GM23248 (cell line): ENCODE data around the gene MICAL1. TPM values are rescaled to one million over a fixed set of nuclear protein-coding genes. Genes with fewer than 3 reads are reported as not detected.

ENCODE experiments used
- DNase-seq: peaks from one replicate; pipeline ENCODE4 v3.0.0-alpha.2; 2015
- H2AFZ ChIP-seq: fragments of 200-600 bp; sonication (generic); 2 replicates; pipeline ENCODE4 v1.6.1; 2016; ENCODE audit warnings: antibody characterized with exemption
- H3F3A ChIP-seq: fragments of 200-600 bp; sonication (generic); 2 replicates; pipeline ENCODE4 v1.6.1; 2016; ENCODE audit warnings: mild to moderate bottlenecking, antibody characterized with exemption, mixed run types; ENCODE audit not compliant: insufficient read depth
- H3K27ac ChIP-seq: fragments of 200-600 bp; sonication (generic); 2 replicates; pipeline ENCODE4 v1.5.1; 2016; ENCODE audit warnings: mild to moderate bottlenecking
- H3K27me3 ChIP-seq: fragments of 200-600 bp; sonication (generic); replicated peaks from 2 replicates; pipeline ENCODE4 v1.6.1; 2016; ENCODE audit warnings: mild to moderate bottlenecking; ENCODE audit not compliant: insufficient read depth
- H3K36me3 ChIP-seq: fragments of 200-600 bp; sonication (generic); 2 replicates; pipeline ENCODE4 v1.6.1; 2016; ENCODE audit warnings: low read depth, mild to moderate bottlenecking
- H3K4me1 ChIP-seq: fragments of 200-600 bp; sonication (generic); 2 replicates; pipeline ENCODE4 v1.6.1; 2016; ENCODE audit warnings: mild to moderate bottlenecking; ENCODE audit not compliant: insufficient read depth
- H3K4me2 ChIP-seq: fragments of 200-600 bp; sonication (generic); one replicate; pipeline ENCODE4 v1.6.1; 2016; ENCODE audit warnings: mild to moderate bottlenecking; ENCODE audit not compliant: unreplicated experiment
- H3K4me3 ChIP-seq: fragments of 200-600 bp; sonication (generic); 2 replicates; pipeline ENCODE4 v1.5.1; 2016; ENCODE audit warnings: mild to moderate bottlenecking
- H3K79me2 ChIP-seq: fragments of 200-600 bp; sonication (generic); 2 replicates; pipeline ENCODE4 v1.6.1; 2016; ENCODE audit warnings: mild to moderate bottlenecking; ENCODE audit not compliant: insufficient read depth
- H3K9ac ChIP-seq: fragments of 200-600 bp; sonication (generic); 2 replicates; pipeline ENCODE4 v1.6.1; 2016; ENCODE audit warnings: mild to moderate bottlenecking
- H3K9me2 ChIP-seq: fragments of 200-600 bp; sonication (generic); 2 replicates; pipeline ENCODE4 v1.6.1; 2016; ENCODE audit warnings: mixed run types, mild to moderate bottlenecking, moderate library complexity; ENCODE audit not compliant: insufficient read depth
- H3K9me3 ChIP-seq: fragments of 200-600 bp; sonication (generic); one replicate; pipeline ENCODE4 v1.6.1; 2017; ENCODE audit warnings: low read depth
- H4K20me1 ChIP-seq: fragments of 200-600 bp; sonication (generic); 2 replicates; pipeline ENCODE4 v1.6.0; 2016; ENCODE audit not compliant: insufficient read depth
- EZH2 ChIP-seq: fragments of 200-600 bp; sonication (generic); IDR thresholded peaks from 2 replicates; pipeline ENCODE4 v1.6.1; 2018; ENCODE audit warnings: antibody characterized with exemption, mild to moderate bottlenecking; ENCODE audit not compliant: insufficient read depth, poor library complexity, severe bottlenecking
- EZH2phosphoT487 ChIP-seq: fragments of 200-600 bp; sonication (generic); IDR thresholded peaks from 2 replicates; pipeline ENCODE4 v1.6.1; 2018; ENCODE audit warnings: antibody characterized with exemption, moderate library complexity, mild to moderate bottlenecking, low read depth; ENCODE audit not compliant: insufficient read depth
- WGBS, 2 experiments: methylation state at CpG; one replicate each; pipeline ENCODE4 v1.1.6; 2015 to 2017; ENCODE audit warnings: low lambda C conversion rate in 2 of 2, low coverage in 1 of 2; ENCODE audit errors: missing lambda C conversion rate in 2 of 2; 5-methylcytosine and 5-hydroxymethylcytosine counted together
- in situ Hi-C: fragments of 300-500 bp; cut with MboI; formaldehyde crosslinking; loops from 2 replicates; pipeline ENCODE4 v1.15.0; 2020
- polyA plus RNA-seq: library from polyadenylated mRNA; unstranded; fragments of >200 nt; fragmentation: Nextera tagmentation; extraction: Ambion mirVana; gene quantifications from 2 replicates; pipeline ENCODE4 v1.2.1, GENCODE V29; 2016
- total RNA-seq: library from RNA; depleted of rRNA; stranded (reverse); fragments of >200 nt; shearing (Covaris generic); gene quantifications from 2 replicates; pipeline ENCODE4 v1.2.3, GENCODE V29; 2014

Gene MICAL1
- total and polyA plus RNA-seq, 2 experiments from 2014 or later, result 26.1 to 57.8 TPM

GRCh38 chr6:109469591-109470189, 14.1 kb upstream of the MICAL1 start:
- no peaks in the 10 kb centered on the region for H3F3A ChIP-seq
- in situ Hi-C loops, result no loop called here
- H3K27ac ChIP-seq, result no peak overlapping the region
- no peak overlapping the region for H3K4me3 ChIP-seq
- no peaks in the 10 kb centered on the region for H3K4me1 ChIP-seq
- DNase-seq, result no peak
- no peak overlapping the region for H3K9ac ChIP-seq
- H3K27me3 ChIP-seq, result no peaks in the 10 kb centered on the region
- peaks cover 42% of the 10 kb centered on the region for H3K36me3 ChIP-seq
- H2AFZ ChIP-seq, result no peak overlapping the region
- no peaks in the 10 kb centered on the region for H3K9me3 ChIP-seq
- H4K20me1 ChIP-seq, result no peaks in the 10 kb centered on the region
- H3K79me2 ChIP-seq, result peaks cover 8% of the 10 kb centered on the region
- 85 to 87% methylated on average over 5 of the region's 5 CpGs for whole genome bisulfite sequencing, 2 experiments
- H3K9me2 ChIP-seq, result no peaks in the 10 kb centered on the region
- H3K4me2 ChIP-seq, result no peak overlapping the region
- TF ChIP-seq EZH2phosphoT487 (no peak), EZH2 (no peak)

- H4K20me1 ChIP-seq, result no peaks in the 10 kb centered on the region
- H3K4me1 ChIP-seq, result no peaks in the 10 kb centered on the region
- H3K27me3 ChIP-seq, result no peaks in the 10 kb centered on the region
- no peak overlapping the region for H3K9ac ChIP-seq
- no peak for DNase-seq
- peaks cover 20% of the 10 kb centered on the region for H3K79me2 ChIP-seq
- in situ Hi-C loops, result no loop called here
- H3K27ac ChIP-seq, result no peak overlapping the region
- H3F3A ChIP-seq, result no peaks in the 10 kb centered on the region; the same call in 1 of the 2 replicates
- peaks cover 45% of the 10 kb centered on the region for H3K36me3 ChIP-seq
- H3K4me3 ChIP-seq, result no peak overlapping the region
- WGBS, 2 experiments, result 92 to 93% methylated on average over 6 of the region's 6 CpGs
- H3K4me2 ChIP-seq, result no peak overlapping the region
- H2AFZ ChIP-seq, result no peak overlapping the region
- no peak for TF ChIP-seq EZH2phosphoT487
- TF ChIP-seq EZH2, result no peak
- no peaks in the 10 kb centered on the region for H3K9me3 ChIP-seq
- no peaks in the 10 kb centered on the region for H3K9me2 ChIP-seq
Measured at GRCh38 chr6:109467696-109468095, 12.1 kb upstream of the MICAL1 start.

- Histone ChIP-seq H4K20me1 (no peaks in the 10 kb centered on the region), H3K36me3 (peaks cover 50% of the 10 kb centered on the region), H3K79me2 (peaks cover 20% of the 10 kb centered on the region; the same call in 1 of the 2 replicates)
Measured at GRCh38 chr6:109466212-109466923, 10.8 kb upstream of the MICAL1 start.

GRCh38 chr6:109465772-109466171, 10.2 kb upstream of the MICAL1 start:
- 79 to 80% methylated on average over 7 of the region's 7 CpGs for WGBS, 2 experiments
- Histone ChIP-seq H3K9me3 (no peaks in the 10 kb centered on the region), H3K4me1 (no peaks in the 10 kb centered on the region), H2AFZ (no peak overlapping the region), H3K36me3 (peaks cover 52% of the 10 kb centered on the region), H3K27ac (no peak overlapping the region), H3F3A (no peaks in the 10 kb centered on the region; the same call in 1 of the 2 replicates), H3K79me2 (peaks cover 20% of the 10 kb centered on the region; the same call in 1 of the 2 replicates), H3K4me2 (no peak overlapping the region), H4K20me1 (no peaks in the 10 kb centered on the region), H3K27me3 (no peaks in the 10 kb centered on the region), H3K9me2 (no peaks in the 10 kb centered on the region), H3K9ac (no peak overlapping the region), H3K4me3 (no peak overlapping the region)
- TF ChIP-seq EZH2, result no peak
- no peak for TF ChIP-seq EZH2phosphoT487
- DNase-seq, result no peak
- in situ Hi-C loops, result no loop called here

More at GRCh38 chr6:109466212-109466923, 10.8 kb upstream of the MICAL1 start:
- TF ChIP-seq EZH2, result no peak
- TF ChIP-seq EZH2phosphoT487, result no peak
- no peak overlapping the region for H3K4me3 ChIP-seq
- H3K9me3 ChIP-seq, result no peaks in the 10 kb centered on the region
- H2AFZ ChIP-seq, result no peak overlapping the region
- in situ Hi-C loops, result no loop called here
- 90 to 91% methylated on average over 7 of the region's 7 CpGs for WGBS, 2 experiments
- no peaks in the 10 kb centered on the region for H3K4me1 ChIP-seq
- DNase-seq, result no peak
- no peak overlapping the region for H3K27ac ChIP-seq
- H3K4me2 ChIP-seq, result no peak overlapping the region
- H3K9ac ChIP-seq, result no peak overlapping the region
- no peaks in the 10 kb centered on the region for H3K27me3 ChIP-seq
- H3K9me2 ChIP-seq, result no peaks in the 10 kb centered on the region
- no peaks in the 10 kb centered on the region; the same call in 1 of the 2 replicates for H3F3A ChIP-seq
